Hepatocyte (in vitro differentiated cells): ENCODE data around the gene VASP.

Experiments
- CTCF ChIP-seq: fragments of 200-600 bp; sonication (generic); IDR thresholded peaks from 2 replicates; pipeline ENCODE4 v1.5.1; 2016; ENCODE audit warnings: antibody characterized with exemption, mild to moderate bottlenecking; ENCODE audit not compliant: poor library complexity
- EZH2 ChIP-seq: fragments of 200-600 bp; sonication (generic); IDR thresholded peaks from 2 replicates; pipeline ENCODE4 v1.6.1; 2016; ENCODE audit warnings: antibody characterized with exemption, mild to moderate bottlenecking, borderline replicate concordance

DNA sequence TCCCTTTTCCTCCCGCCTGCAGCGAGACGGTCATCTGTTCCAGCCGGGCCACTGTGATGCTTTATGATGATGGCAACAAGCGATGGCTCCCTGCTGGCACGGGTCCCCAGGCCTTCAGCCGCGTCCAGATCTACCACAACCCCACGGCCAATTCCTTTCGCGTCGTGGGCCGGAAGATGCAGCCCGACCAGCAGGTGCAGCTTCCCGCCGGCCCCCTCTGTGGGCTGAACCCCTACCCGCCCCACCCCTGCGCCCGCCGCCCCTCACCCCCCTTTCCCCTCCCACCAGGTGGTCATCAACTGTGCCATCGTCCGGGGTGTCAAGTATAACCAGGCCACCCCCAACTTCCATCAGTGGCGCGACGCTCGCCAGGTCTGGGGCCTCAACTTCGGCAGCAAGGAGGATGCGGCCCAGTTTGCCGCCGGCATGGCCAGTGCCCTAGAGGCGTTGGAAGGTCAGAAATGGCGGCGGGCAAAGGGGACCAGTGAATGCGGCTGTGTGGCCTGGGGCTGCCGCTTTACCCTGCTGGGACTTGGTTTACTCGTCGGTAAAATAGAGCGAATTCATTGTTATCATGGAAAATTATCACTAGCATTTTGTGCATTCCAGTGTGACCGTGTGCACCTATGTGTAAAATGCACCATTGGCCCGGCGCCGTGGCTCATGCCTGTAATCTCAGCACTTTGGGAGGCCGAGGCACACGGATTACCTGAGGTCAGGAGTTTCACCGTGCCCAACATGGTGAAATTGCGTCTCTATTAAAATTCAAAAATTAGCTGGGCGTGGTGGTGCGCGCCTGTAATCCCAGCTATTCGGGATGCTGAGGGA is 10.6 kb downstream of the VASP start:
- TF ChIP-seq CTCF, result no peak
- TF ChIP-seq EZH2, result no peak
